ENCODE results near the gene CSNK1E.

Gene CSNK1E

GRCh38 chr22:38327805-38328204 is 10.6 kb upstream of the CSNK1E start:
- DNase-seq (ENCODE audit: low read depth), result no peak

- no peak for DNase-seq (ENCODE audit: low read depth)
These were observed 10.2 kb upstream of the CSNK1E start for GRCh38 chr22:38327396-38327795.

- no peak for DNase-seq (ENCODE audit: low read depth)
These were observed 8.4 kb upstream of the CSNK1E start for GRCh38 chr22:38325587-38325986.

DNA sequence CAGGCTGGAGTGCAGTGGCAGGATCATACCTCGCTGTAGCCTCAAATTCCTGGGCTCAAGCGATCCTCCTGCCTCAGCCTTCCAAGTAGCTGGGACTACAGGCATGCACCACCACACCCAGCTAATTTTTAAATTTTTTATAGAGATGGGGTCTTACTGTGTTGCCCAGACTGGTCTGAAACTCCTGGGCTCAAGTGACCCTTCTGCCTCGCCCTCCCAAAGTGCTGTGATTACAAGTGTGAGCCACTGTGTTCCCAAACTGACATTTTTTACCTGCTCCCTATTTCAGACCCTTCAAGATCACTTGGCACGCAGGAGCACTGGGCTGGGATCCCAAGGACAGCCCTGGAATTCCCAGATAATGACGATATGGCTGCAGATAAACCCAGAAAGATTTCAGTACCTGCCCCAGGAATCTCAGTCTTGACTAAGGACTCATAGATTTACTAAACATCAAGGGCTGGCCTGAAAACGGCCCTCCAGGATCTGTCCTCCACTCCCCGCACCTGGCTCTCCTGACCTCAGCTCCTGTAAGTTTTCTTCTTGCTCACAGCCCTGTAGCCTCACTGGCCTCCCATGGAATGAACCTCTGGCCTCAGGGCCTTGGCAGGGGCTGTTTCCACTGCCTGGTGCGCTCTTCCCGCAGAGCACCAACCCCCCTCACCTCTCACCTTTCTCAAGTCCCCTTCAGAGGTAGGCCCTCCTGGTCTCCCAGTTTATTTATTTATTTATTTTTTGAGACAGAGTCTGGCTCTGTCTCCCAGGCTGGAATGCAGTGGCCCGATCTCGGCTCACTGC is 3.6 kb upstream of the CSNK1E start:
- DNase-seq (ENCODE audit: low read depth), result no peak

- DNase-seq (ENCODE audit: low read depth), result no peak
These were observed 1.9 kb upstream of the CSNK1E start for GRCh38 chr22:38318792-38319773.

DNA sequence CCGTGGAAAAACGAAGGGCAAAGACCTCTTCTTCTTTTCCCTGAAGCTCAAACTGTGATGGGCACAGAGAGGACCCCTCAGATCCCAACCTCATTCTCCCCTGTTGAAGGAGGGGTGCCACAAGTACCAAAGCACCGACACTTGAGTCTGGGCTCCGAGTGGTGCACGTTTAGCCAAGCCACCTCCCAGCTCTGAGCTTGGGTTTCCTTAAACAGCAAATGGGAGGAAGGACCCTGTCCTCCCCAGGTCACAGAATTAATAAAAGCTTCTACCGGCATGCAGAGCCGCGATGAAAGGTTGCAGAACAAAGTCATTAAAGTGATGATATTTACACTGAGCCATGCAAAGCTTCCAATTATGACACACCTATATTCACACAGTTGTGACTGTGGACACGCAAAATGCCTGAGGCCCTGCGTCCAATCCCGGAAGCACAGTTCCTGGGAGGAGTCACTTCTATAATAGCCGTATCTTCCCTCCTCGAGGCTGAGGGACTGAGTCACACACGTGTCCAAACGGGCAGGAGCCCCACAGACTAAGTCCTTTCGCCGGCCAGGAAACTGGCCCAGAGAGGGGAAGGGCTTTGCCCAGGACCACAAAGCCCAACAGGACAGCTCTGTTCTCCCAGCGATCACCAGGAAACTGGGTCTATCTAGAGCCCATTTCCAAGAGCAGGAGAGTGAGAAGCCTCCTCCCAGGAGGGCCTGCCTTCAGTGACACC is 922 bp upstream of the CSNK1E start:
- DNase-seq (ENCODE audit: low read depth), result no peak

- peak; percentile 40 for DNase-seq (ENCODE audit: low read depth)
These were observed 690 bp downstream of the CSNK1E start for GRCh38 chr22:38316364-38317121.

DNA sequence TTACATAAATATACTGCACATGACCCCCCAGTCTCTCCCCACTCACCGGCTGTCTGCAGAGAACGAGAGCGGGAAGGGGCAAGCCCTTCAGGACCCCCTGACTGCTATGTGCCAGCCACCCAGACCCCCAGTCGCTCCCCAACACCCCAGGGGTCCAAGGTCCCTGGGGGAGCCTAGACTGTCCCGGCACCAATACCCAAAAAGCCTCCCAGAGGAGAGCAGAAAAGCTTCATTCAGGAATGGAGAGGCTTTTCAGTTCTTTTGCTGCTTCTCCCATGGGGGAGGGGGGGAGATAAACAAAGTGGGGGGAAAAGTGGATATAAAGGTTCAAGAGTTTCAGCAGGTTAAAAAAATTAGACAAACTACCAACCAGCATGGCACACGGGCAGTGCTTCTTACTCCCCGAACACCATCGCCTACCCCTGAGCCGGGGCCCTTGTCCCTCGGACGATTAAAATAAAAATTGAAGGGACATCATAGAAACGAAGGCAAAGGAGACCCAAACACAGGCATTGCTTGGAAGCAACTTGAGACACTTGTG is 1.3 kb downstream of the CSNK1E start:
- no peak for DNase-seq (ENCODE audit: low read depth)

DNA sequence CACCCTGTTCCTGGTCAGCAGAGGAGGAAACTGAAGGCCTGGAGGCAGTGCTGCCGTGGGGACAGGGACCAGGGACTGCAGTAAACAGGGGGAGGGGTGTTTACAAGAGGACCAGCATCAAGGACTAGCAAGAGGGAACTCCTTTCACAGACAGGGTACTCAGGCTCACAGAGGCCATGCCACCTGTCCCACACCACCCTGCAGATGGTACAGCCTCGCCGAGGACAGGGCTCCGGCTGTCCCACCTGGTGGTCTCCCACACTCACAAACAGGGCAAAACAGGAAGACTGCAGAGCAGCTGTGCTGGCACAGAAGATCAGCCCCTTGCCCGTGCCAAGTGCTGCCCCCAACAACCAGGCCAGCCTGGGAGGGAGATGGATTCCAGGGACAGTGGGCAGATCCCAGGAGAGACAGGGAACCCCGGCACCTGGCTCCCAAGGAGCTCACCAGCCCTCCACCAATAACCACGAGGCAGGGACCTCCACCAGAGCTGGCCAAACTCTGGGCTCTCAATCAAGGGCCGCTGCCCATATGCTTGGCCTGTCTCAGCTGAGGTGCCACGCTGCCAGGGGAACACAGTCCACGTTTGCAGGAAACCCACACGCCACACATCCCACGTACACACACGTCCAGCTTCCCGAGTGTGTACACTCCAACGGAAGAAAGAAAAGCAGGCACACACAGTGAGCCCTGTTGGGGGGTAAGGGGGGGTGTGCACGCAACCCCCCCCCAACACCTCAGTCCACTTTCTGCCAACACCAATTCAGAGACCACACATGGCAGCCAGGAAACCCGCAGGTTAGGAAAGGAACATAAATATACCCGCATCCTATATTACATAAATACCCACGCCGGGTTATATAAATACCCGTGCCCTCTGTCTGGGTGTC is 2.1 kb downstream of the CSNK1E start:
- DNase-seq (ENCODE audit: low read depth), result no peak

DNA sequence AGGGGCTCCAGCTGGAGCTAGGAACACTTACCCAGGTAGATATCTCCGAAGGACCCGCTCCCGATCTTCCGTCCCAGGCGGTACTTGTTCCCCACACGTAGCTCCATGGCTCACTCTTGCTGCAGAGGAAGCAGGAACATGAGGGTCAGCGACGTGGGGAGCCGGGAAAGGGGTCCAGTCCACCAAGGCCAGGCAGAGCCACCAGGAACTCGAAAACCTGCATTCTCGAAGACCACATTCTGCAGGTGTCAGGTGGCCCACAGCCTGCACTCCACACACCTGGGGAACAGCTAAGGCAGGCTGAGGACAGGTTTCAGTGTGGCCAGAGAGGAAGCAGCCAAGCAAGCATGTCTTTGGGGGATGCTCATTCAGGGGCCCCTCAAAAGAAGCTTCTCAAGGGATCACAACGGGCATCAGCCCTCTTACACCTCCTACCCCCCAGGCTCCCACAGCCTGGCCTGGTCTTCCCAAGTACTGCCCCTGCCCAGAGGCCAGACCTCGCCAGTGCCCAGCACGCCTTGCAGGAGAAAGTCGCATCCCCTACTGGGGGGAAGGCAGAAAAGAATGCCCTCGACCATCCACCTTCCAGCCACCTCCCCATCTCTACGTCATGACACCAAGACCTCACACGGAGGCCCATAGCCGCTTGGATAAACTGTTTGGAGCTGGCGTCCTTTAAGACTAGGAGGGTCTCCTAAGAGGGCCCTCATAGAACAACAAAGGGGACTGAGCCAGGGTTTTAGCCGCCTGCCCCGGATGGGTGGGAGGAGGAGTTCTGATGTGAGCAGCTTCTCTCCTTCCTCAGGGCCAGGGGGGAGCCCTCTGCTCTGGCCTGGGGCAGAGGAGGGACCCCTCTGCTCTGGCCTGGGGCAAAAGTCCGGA is 2.9 kb downstream of the CSNK1E start:
- DNase-seq (ENCODE audit: low read depth), result no peak

DNA sequence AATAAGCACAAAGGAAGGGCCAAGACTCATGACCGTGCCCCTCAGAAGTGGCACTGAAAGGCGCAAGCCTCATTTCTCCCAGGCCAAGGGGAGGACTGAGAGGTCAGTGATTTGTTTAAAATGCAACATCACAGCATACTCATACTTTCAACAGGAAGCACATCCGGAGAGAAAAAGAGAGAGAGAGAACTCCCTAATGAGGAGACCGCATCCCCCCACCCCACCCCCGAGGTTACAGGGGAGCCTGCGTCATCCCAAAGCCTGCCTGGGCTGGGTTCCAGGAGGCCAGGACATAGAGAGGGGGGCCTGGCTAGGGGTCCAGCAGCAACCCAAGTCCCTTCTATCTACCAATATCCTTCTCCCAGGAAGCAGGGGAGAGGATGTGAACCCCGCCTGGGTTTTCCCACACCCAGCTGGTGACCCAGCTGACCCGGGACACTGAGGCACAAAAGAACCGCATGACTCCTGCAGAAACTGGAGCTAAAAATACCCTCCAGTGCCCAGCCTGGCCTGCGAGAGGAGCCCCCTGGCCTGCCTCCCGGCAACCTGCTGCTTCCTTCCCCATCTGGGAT is 3.8 kb downstream of the CSNK1E start:
- no peak for DNase-seq (ENCODE audit: low read depth)

DNA sequence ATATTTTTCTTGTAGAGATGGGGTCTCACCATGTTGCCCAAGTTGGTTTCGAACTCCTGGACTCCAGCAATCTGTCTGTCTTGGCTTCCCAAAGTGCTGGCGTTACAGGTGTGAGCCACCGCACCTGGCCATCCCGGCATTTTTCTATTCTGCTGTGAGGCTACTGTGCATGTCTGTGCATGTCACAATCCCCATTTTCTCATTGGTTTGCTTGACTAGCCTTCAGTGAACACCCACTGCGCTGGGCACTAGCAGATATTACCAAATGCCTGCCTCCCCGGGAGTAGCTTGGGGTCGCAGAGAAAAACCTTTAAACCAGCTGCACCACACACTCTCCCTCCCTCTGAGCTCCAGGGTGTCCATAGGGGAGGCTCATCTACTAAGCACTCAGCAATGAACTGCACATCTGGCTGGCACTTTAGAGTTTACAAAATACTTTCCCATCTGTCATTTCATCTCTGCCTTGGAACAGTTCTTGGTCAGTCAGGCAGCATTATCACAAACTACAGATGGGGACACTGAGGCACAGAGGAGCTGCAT is 4.9 kb downstream of the CSNK1E start:
- DNase-seq (ENCODE audit: low read depth), result no peak

DNA sequence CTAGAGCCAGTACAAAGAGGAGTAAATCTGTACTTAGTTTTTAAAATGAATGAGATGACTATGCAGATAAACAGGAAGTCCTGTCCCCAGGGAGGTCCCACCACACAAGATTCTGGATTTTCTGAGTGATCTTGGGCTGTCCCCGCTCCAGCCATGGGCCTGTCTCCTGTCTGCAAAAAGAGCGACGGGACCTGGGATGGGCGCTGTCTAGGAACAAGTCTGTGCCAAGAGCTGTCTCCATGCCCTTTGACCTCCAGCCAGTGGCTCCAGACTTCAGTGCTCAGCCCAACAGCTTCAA is 6.0 kb downstream of the CSNK1E start:
- DNase-seq (ENCODE audit: low read depth), result no peak

- no peak for DNase-seq (ENCODE audit: low read depth)
These were observed 6.5 kb downstream of the CSNK1E start for GRCh38 chr22:38310518-38311322.

DNA sequence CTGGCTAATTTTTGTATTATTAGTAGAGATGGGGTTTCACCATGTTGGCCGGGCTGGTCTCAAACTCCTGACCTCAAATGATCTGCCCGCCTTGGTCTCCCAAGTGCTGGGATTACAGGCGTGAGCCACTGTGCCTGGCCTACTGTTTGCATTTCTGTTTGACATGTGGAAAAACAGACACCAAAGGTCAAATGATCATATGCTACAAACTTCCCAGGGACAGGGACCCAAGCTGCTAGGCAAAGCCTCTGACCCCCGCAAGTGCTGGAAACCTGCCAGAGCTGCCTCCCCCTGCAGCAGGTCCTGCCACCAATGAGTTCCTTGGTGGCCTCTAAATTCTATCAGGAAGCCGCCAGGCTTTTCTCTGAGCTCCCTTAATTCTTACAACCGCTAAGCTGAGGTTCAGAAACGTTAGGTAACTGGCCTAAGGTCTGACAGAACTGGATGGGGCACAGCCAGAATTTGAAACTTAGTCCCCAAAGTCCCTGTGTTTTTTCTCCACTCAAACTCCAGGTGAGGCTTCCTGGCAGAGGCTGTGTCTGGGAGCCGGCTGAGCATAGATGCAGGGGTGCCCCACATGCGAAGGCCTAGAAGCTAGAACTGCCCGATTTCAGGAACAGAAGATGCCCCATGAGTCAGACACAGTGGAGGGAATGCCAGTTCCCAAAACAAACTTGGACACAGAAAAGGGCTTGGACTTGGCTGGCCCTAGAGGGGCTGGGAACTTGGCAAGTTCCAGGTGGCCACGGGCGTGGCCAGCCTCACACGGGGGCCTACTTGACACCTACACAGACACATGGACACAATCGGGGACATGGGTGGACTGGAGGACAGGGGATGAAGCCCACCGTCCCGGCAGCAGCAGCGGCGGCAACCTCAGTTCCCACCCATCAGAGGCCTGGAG is 7.4 kb downstream of the CSNK1E start:
- no peak for DNase-seq (ENCODE audit: low read depth)

- no peak for DNase-seq (ENCODE audit: low read depth)
These were observed 8.3 kb downstream of the CSNK1E start for GRCh38 chr22:38308791-38309498.

Data from activated T-cell treated with anti-CD3 and anti-CD28 coated beads for 48 hours (primary cell).